ENCODE data around the gene MYRF. TPM values are rescaled to one million over a fixed set of nuclear protein-coding genes. Genes with fewer than 3 reads are reported as not detected.

The MYRF gene
- total RNA-seq, 2 experiments from 2014 or later = 0.31 to 0.49 TPM

DNA sequence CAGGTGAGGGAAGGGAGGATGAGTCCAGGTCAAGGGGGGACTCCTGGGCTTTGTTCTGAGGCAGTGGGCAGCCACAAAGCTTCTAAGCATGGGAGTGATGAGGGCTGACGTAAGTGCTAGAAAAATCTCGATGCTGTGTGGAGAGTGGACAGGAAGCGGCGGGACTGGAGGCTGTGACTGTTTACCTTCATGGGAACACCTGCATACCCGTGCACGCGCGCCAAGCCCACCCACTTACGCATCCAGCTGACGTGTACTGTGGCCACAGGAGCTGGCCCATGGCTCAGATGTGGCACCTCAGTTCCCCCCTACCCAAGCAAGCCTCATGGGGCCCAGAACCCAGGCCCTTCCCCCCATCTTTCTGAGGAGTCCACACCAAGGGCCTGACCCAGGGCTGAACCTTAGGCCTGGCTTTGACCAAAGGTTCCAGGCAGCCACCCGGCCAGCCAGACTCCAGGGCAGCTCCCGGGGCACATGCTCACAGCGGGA is 14.0 kb downstream of the MYRF start:
- ChIA-PET POLR2A (no interaction called here), CTCF (interaction anchor here (1.4 kb wide), 1 partner anchor 33 kb away, joined by 3 read pairs; no protein-coding TSS in a partner anchor)
- TF ChIP-seq, protein P1, sequence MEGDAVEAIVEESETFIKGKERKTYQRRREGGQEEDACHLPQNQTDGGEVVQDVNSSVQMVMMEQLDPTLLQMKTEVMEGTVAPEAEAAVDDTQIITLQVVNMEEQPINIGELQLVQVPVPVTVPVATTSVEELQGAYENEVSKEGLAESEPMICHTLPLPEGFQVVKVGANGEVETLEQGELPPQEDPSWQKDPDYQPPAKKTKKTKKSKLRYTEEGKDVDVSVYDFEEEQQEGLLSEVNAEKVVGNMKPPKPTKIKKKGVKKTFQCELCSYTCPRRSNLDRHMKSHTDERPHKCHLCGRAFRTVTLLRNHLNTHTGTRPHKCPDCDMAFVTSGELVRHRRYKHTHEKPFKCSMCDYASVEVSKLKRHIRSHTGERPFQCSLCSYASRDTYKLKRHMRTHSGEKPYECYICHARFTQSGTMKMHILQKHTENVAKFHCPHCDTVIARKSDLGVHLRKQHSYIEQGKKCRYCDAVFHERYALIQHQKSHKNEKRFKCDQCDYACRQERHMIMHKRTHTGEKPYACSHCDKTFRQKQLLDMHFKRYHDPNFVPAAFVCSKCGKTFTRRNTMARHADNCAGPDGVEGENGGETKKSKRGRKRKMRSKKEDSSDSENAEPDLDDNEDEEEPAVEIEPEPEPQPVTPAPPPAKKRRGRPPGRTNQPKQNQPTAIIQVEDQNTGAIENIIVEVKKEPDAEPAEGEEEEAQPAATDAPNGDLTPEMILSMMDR (IDR thresholded peaks at IDR 0.05) = no peak
- intact Hi-C loops (cut with DNase I, micrococcal nuclease) = no loop called here
- H3K9me3 Mint-ChIP-seq = no peaks in the 10 kb centered on the region
- H3K27me3 ChIP-seq (ENCODE audit: control insufficient read depth in 1 of 2, insufficient read depth in 2 of 2, low read length in 2 of 2) = no peaks in the 10 kb centered on the region
- DNase-seq = no peak
- no peak overlapping the region for H3K27ac Mint-ChIP-seq
- H3K4me1 Mint-ChIP-seq (ENCODE audit: low read depth) = no peaks in the 10 kb centered on the region
- no peaks in the 10 kb centered on the region for H3K36me3 Mint-ChIP-seq (ENCODE audit: low read depth)
- H3K27ac ChIP-seq (ENCODE audit: low read depth in 1 of 2, low read length in 2 of 2) = no peak overlapping the region
- H3K4me1 ChIP-seq (ENCODE audit: insufficient read depth, low read length) = no peaks in the 10 kb centered on the region
- H3K36me3 ChIP-seq (ENCODE audit: insufficient read depth, low read length) = no peaks in the 10 kb centered on the region
- no peaks in the 10 kb centered on the region for H3K9me3 ChIP-seq (ENCODE audit: control insufficient read depth in 1 of 2, insufficient read depth in 1 of 2, low read length in 2 of 2)
- no peak overlapping the region for H3K4me3 ChIP-seq (ENCODE audit: low read length)
- ATAC-seq (ENCODE audit: poor library complexity) = no peak
- peaks cover 7% of the 10 kb centered on the region for H3K27me3 Mint-ChIP-seq
- no peak overlapping the region for H3K4me3 Mint-ChIP-seq

DNA sequence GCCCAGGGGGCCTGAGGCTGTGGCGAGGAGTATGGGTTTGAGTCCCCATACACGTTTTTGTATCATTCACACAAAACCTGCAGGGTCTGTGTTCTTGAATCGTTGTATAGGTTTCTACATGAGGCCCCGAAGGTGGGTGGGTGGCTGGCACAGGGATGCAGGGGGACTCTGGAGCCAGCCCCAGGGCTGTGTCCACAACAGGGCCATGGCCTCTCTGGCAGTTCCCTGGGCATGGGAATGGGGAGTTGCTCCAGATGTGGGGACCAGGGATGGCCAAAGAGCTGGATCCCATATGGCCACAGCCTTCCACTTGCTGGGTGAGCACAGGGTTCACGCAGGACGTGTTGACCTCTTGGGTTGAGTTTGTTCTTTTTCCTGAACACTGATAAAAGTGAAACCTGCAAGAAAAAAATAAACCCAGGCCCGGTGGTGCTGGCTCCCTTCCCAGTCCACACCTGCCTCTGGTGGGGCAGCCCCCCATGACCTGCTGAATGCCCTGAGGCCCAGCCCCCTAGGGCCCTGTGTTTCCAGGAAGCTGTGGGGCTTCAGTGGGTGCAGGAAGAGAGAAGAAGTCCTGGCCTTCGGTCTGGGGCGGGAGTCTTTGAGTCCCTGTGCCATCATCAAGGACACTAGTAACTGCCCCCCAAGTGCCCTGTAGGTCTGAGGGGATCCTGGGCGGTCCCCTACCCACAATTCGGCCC is 16.1 kb downstream of the MYRF start:
- Mint-ChIP-seq H3K27ac (no peak overlapping the region), H3K9me3 (no peaks in the 10 kb centered on the region), H3K36me3 (ENCODE audit: low read depth) (no peaks in the 10 kb centered on the region), H3K4me3 (no peak overlapping the region), H3K27me3 (no peaks in the 10 kb centered on the region), H3K4me1 (ENCODE audit: low read depth) (no peaks in the 10 kb centered on the region)
- Histone ChIP-seq H3K4me3 (ENCODE audit: low read length) (no peak overlapping the region), H3K4me1 (ENCODE audit: insufficient read depth, low read length) (peaks cover 16% of the 10 kb centered on the region), H3K36me3 (ENCODE audit: insufficient read depth, low read length) (no peaks in the 10 kb centered on the region), H3K27ac (ENCODE audit: low read depth in 1 of 2, low read length in 2 of 2) (no peak overlapping the region), H3K27me3 (ENCODE audit: control insufficient read depth in 1 of 2, insufficient read depth in 2 of 2, low read length in 2 of 2) (no peaks in the 10 kb centered on the region), H3K9me3 (ENCODE audit: control insufficient read depth in 1 of 2, insufficient read depth in 1 of 2, low read length in 2 of 2) (no peaks in the 10 kb centered on the region)
- TF ChIP-seq, protein P1 (IDR thresholded peaks at IDR 0.05) = no peak
- intact Hi-C loops (cut with DNase I, micrococcal nuclease) = no loop called here
- POLR2A ChIA-PET = no interaction called here
- DNase-seq (no peak), ATAC-seq (ENCODE audit: poor library complexity) (no peak)
- CTCF ChIA-PET = no interaction called here

DNA sequence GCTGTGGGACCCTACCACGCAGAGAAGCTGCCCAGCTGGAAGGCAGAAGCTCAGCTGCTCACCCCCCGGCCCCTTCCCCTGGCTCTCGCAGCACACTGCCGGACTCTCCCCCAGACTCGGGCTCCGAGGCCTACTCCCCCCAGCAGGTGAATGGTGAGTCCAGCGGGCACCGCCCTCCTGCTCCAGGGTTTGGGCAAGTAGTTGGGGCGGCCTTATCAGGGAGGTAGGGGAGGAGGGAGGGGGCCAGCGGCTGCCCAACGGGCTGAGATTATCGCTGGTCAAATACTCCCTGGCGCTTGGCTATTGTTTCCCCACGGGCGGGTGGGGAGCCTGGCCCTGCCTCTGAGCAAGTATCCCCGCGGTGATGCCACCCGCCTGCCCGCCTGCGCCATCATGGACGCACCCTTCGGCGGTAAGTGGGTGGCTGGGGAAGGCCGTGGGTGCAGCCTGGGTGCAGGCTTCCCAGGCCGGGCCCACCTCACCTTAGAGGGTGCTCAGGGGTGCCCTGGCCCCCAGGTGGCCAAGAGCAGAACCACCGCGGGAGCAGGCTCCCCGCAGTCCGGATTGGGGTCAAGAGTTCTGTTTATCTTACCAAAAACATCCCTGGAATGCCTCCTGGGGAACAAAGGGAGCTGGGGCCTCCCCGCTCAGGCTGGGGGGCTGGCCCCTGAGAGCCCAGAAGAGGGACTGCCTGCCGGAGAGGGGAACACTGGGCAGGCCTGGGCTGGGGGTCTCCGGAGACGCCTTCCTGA is 16.9 kb downstream of the MYRF start:
- no peak for DNase-seq
- peaks cover 16% of the 10 kb centered on the region for H3K4me1 ChIP-seq (ENCODE audit: insufficient read depth, low read length)
- no peak for ATAC-seq (ENCODE audit: poor library complexity)
- no peak overlapping the region for H3K4me3 Mint-ChIP-seq
- no peaks in the 10 kb centered on the region for H3K36me3 Mint-ChIP-seq (ENCODE audit: low read depth)
- no peak overlapping the region for H3K27ac Mint-ChIP-seq
- ChIA-PET POLR2A (no interaction called here), CTCF (no interaction called here)
- no peaks in the 10 kb centered on the region for H3K9me3 Mint-ChIP-seq
- H3K4me3 ChIP-seq (ENCODE audit: low read length) = no peak overlapping the region
- no peaks in the 10 kb centered on the region for H3K27me3 ChIP-seq (ENCODE audit: control insufficient read depth in 1 of 2, insufficient read depth in 2 of 2, low read length in 2 of 2)
- TF ChIP-seq, protein P1 (IDR thresholded peaks at IDR 0.05) = no peak
- no peak overlapping the region for H3K27ac ChIP-seq (ENCODE audit: low read depth in 1 of 2, low read length in 2 of 2)
- H3K9me3 ChIP-seq (ENCODE audit: control insufficient read depth in 1 of 2, insufficient read depth in 1 of 2, low read length in 2 of 2) = no peaks in the 10 kb centered on the region
- no peaks in the 10 kb centered on the region for H3K36me3 ChIP-seq (ENCODE audit: insufficient read depth, low read length)
- H3K4me1 Mint-ChIP-seq (ENCODE audit: low read depth) = no peaks in the 10 kb centered on the region
- H3K27me3 Mint-ChIP-seq = no peaks in the 10 kb centered on the region
- intact Hi-C loops (cut with DNase I, micrococcal nuclease) = no loop called here

All from CD4-positive, alpha-beta T cell (primary cell).